Mucosa of stomach (tissue), 1 donor: ENCODE measurements around the gene AKAP6.

Source experiments
- H3K27me3 ChIP-seq: one replicate; pipeline ENCODE4 v1.7.0; 2013; ENCODE audit warnings: mild to moderate bottlenecking, low read length; ENCODE audit not compliant: control insufficient read depth, insufficient read depth
- H3K36me3 ChIP-seq: one replicate; pipeline ENCODE4 v1.7.0; 2013; ENCODE audit warnings: low read length; ENCODE audit not compliant: control insufficient read depth, insufficient read depth
- H3K4me1 ChIP-seq: one replicate; pipeline ENCODE4 v1.7.0; 2013; ENCODE audit warnings: mild to moderate bottlenecking, low read length; ENCODE audit not compliant: control insufficient read depth, insufficient read depth
- H3K4me3 ChIP-seq: one replicate; pipeline ENCODE4 v1.7.0; 2013; ENCODE audit warnings: low read length
- H3K9ac ChIP-seq: one replicate; pipeline ENCODE4 v1.7.0; 2013; ENCODE audit warnings: mild to moderate bottlenecking, low read length, moderate library complexity
- H3K9me3 ChIP-seq: one replicate; pipeline ENCODE4 v1.7.0; 2013; ENCODE audit warnings: mild to moderate bottlenecking, low read length, moderate library complexity; ENCODE audit not compliant: control insufficient read depth
- donor health status: Pancreatic carcinoma.

Gene AKAP6

GRCh38 chr14:32312010-32312331 lies 17.1 kb upstream of the AKAP6 start:
- Histone ChIP-seq H3K4me1 (peaks cover 9% of the 10 kb centered on the region), H3K27me3 (no peaks in the 10 kb centered on the region), H3K9ac (no peak overlapping the region), H3K9me3 (no peaks in the 10 kb centered on the region), H3K4me3 (no peak overlapping the region), H3K36me3 (no peaks in the 10 kb centered on the region)

GRCh38 chr14:32313844-32314376 lies 15.2 kb upstream of the AKAP6 start:
- Histone ChIP-seq H3K4me3 (no peak overlapping the region), H3K4me1 (no peaks in the 10 kb centered on the region), H3K27me3 (no peaks in the 10 kb centered on the region), H3K36me3 (no peaks in the 10 kb centered on the region), H3K9ac (no peak overlapping the region), H3K9me3 (no peaks in the 10 kb centered on the region)

- Histone ChIP-seq H3K36me3 (no peaks in the 10 kb centered on the region), H3K27me3 (no peaks in the 10 kb centered on the region), H3K9me3 (no peaks in the 10 kb centered on the region), H3K9ac (no peak overlapping the region), H3K4me1 (no peaks in the 10 kb centered on the region), H3K4me3 (no peak overlapping the region)
Observed at GRCh38 chr14:32318087-32318795, 10.9 kb upstream of the AKAP6 start.

- Histone ChIP-seq H3K4me1 (no peaks in the 10 kb centered on the region), H3K27me3 (no peaks in the 10 kb centered on the region), H3K36me3 (no peaks in the 10 kb centered on the region), H3K4me3 (no peak overlapping the region), H3K9me3 (no peaks in the 10 kb centered on the region), H3K9ac (no peak overlapping the region)
Observed at GRCh38 chr14:32319368-32320049, 9.6 kb upstream of the AKAP6 start.

- H3K9ac ChIP-seq: no peak overlapping the region
- H3K4me1 ChIP-seq: no peaks in the 10 kb centered on the region
- H3K9me3 ChIP-seq: no peaks in the 10 kb centered on the region
- H3K27me3 ChIP-seq: no peaks in the 10 kb centered on the region
- H3K4me3 ChIP-seq: no peak overlapping the region
- no peaks in the 10 kb centered on the region for H3K36me3 ChIP-seq
Observed at GRCh38 chr14:32324601-32325000, 4.5 kb upstream of the AKAP6 start.

- no peaks in the 10 kb centered on the region for H3K4me1 ChIP-seq
- H3K9me3 ChIP-seq: no peaks in the 10 kb centered on the region
- no peaks in the 10 kb centered on the region for H3K27me3 ChIP-seq
- H3K4me3 ChIP-seq: no peak overlapping the region
- no peaks in the 10 kb centered on the region for H3K36me3 ChIP-seq
- H3K9ac ChIP-seq: no peak overlapping the region
Observed at GRCh38 chr14:32327255-32327961, 1.7 kb upstream of the AKAP6 start.

GRCh38 chr14:32329690-32330285 lies 690 bp downstream of the AKAP6 start:
- no peaks in the 10 kb centered on the region for H3K27me3 ChIP-seq
- H3K36me3 ChIP-seq: no peaks in the 10 kb centered on the region
- H3K9ac ChIP-seq: no peak overlapping the region
- no peak overlapping the region for H3K4me3 ChIP-seq
- H3K9me3 ChIP-seq: no peaks in the 10 kb centered on the region
- H3K4me1 ChIP-seq: peaks cover 8% of the 10 kb centered on the region

- peaks cover 8% of the 10 kb centered on the region for H3K4me1 ChIP-seq
- H3K4me3 ChIP-seq: no peak overlapping the region
- H3K9me3 ChIP-seq: no peaks in the 10 kb centered on the region
- H3K9ac ChIP-seq: no peak overlapping the region
- H3K36me3 ChIP-seq: no peaks in the 10 kb centered on the region
- H3K27me3 ChIP-seq: no peaks in the 10 kb centered on the region
Observed at GRCh38 chr14:32330351-32331111, 1.4 kb downstream of the AKAP6 start.

GRCh38 chr14:32331206-32331605 lies 2.1 kb downstream of the AKAP6 start:
- no peaks in the 10 kb centered on the region for H3K36me3 ChIP-seq
- no peaks in the 10 kb centered on the region for H3K9me3 ChIP-seq
- no peak overlapping the region for H3K9ac ChIP-seq
- H3K4me1 ChIP-seq: peaks cover 8% of the 10 kb centered on the region
- H3K27me3 ChIP-seq: no peaks in the 10 kb centered on the region
- no peak overlapping the region for H3K4me3 ChIP-seq

- Histone ChIP-seq H3K27me3 (no peaks in the 10 kb centered on the region), H3K36me3 (no peaks in the 10 kb centered on the region), H3K4me1 (peaks cover 8% of the 10 kb centered on the region), H3K9me3 (no peaks in the 10 kb centered on the region), H3K9ac (no peak overlapping the region), H3K4me3 (no peak overlapping the region)
Observed at GRCh38 chr14:32332415-32333316, 3.6 kb downstream of the AKAP6 start.

- Histone ChIP-seq H3K4me3 (no peak overlapping the region), H3K27me3 (no peaks in the 10 kb centered on the region), H3K36me3 (no peaks in the 10 kb centered on the region), H3K9me3 (no peaks in the 10 kb centered on the region), H3K4me1 (peaks cover 8% of the 10 kb centered on the region), H3K9ac (no peak overlapping the region)
Observed at GRCh38 chr14:32336702-32337101, 7.6 kb downstream of the AKAP6 start.
